ENCODE results near the gene FEM1B. TPM values are rescaled to one million over a fixed set of nuclear protein-coding genes. Genes with fewer than 3 reads are reported as not detected.

The FEM1B gene
- polyA plus RNA-seq (2011; rRNA removed) (59.1 and 103 TPM in 2 replicates), polyA plus RNA-seq (2017; fragmentation: RNase III; extraction: RNeasy Plus Mini Kit Qiagen cat#74134 plus additional on column Dnase treatment) (18.4 to 19.7 TPM (median 19.5 TPM) in 3 replicates), polyA minus RNA-seq (2011; rRNA and poly(A)+ RNA removed) (242 and 289 TPM in 2 replicates)
- 13.8 and 19.7 TPM in 2 replicates for polyA plus RNA-seq (2012; cell fraction: cytosol; rRNA removed)
- polyA plus RNA-seq (2012; cell fraction: nucleus; rRNA removed) = 6.6 and 7.9 TPM in 2 replicates

DNA sequence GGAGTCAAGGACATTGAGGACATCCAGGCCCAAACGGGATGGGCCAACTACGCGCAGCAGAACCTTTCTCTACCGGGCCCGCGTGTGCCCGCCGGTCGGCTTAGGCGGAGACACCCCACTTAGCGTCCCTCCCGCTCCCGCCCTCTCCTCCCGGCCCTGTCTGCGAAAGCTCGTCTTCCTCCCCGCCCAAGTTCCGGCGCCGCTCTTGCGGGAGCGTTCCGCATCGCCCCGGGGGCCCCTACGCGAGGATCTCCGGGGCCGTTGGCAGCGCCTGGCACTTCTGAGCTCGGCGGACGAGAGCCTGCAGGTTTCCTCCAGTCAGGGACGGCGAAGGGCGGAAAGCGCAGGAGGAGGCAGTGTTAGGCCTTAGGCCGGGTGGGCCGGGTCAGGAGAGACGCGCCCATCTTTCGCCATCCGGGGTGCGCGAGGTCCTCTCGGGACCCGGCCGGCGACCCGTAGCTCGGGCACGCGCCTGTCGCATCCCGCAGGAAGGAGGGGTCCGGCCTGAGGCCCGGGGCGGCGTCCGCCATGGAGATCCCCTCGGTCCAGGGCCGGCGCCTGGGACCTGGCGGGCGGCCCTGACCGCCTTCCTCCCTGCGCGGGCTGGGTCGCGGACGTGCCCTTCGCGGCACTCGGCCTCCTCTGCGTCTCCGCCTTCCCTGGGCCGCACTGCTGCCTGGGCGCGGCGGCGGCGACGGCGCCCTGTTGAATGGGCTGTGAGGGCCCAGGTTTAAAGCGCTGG, at the start of gene FEM1B:
Gene FEM1B (plus strand): TSS at position 143 of the 742 bp plus-strand sequence. CDS start 673 bp downstream, outside the sequence.
- DNase-seq (ENCODE audit: low read depth in 1 of 2, low spot score in 1 of 2) (peak; percentile 93 to 98), FAIRE-seq (no peak), ATAC-seq (peak; percentile 83 to 86)
- no peaks in the 10 kb centered on the region for H3K9me3 ChIP-seq
- H3K27ac ChIP-seq = peak within 1 kb of the TSS; percentile 94 to 97
- ChIA-PET POLR2A (interaction anchor here (0.9 to 4.0 kb wide), 26 partner anchors 9 to 1021 kb away, joined by 3 to 35 read pairs (median 5); partner anchors contain the start of gene CLN6), CTCF (interaction anchor here (0.6 to 9.1 kb wide), 14 partner anchors 11 to 396 kb away, joined by 3 to 86 read pairs (median 3); no protein-coding TSS in a partner anchor)
- H3K4me3 ChIP-seq = peak within 1 kb of the TSS; percentile 69
- H3K4me1 ChIP-seq = peaks cover 68% of the 10 kb centered on the region
- H3K4me2 ChIP-seq = peak within 1 kb of the TSS; percentile 89
- under 1% methylated on average over 33 of the region's 85 CpGs for WGBS (ENCODE audit: missing lambda C conversion rate)
- TF ChIP-seq CBX8 (IDR thresholded peaks at IDR 0.05) = no peak
- peak; percentile 99 for TF ChIP-seq ESRRA (IDR thresholded peaks at IDR 0.05; ENCODE audit: borderline replicate concordance, low read length)
- peak; percentile 43 for TF ChIP-seq KDM5A (IDR thresholded peaks at IDR 0.05)
- TF ChIP-seq ZC3H11A (IDR thresholded peaks at IDR 0.05) = peak; percentile 5; the same call in 1 of the 2 replicates
- TF ChIP-seq CEBPB (IDR thresholded peaks at IDR 0.05) = peak in 1 of 2 experiments; percentile 58; a peak in 1 of 4 replicates
- TF ChIP-seq, protein P1, sequence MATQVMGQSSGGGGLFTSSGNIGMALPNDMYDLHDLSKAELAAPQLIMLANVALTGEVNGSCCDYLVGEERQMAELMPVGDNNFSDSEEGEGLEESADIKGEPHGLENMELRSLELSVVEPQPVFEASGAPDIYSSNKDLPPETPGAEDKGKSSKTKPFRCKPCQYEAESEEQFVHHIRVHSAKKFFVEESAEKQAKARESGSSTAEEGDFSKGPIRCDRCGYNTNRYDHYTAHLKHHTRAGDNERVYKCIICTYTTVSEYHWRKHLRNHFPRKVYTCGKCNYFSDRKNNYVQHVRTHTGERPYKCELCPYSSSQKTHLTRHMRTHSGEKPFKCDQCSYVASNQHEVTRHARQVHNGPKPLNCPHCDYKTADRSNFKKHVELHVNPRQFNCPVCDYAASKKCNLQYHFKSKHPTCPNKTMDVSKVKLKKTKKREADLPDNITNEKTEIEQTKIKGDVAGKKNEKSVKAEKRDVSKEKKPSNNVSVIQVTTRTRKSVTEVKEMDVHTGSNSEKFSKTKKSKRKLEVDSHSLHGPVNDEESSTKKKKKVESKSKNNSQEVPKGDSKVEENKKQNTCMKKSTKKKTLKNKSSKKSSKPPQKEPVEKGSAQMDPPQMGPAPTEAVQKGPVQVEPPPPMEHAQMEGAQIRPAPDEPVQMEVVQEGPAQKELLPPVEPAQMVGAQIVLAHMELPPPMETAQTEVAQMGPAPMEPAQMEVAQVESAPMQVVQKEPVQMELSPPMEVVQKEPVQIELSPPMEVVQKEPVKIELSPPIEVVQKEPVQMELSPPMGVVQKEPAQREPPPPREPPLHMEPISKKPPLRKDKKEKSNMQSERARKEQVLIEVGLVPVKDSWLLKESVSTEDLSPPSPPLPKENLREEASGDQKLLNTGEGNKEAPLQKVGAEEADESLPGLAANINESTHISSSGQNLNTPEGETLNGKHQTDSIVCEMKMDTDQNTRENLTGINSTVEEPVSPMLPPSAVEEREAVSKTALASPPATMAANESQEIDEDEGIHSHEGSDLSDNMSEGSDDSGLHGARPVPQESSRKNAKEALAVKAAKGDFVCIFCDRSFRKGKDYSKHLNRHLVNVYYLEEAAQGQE (IDR thresholded peaks at IDR 0.05) = peak; percentile 33; the same call in 1 of the 2 replicates
- no peak for TF ChIP-seq HDAC2 (IDR thresholded peaks at IDR 0.05)
- no peak for TF ChIP-seq ZNF302 (CRISPR knock-in tag; IDR thresholded peaks at IDR 0.05)
- no peak for TF ChIP-seq HOXB13 (CRISPR knock-in tag; IDR thresholded peaks at IDR 0.05; ENCODE audit: low read depth)
- no peak for TF ChIP-seq HEYL (CRISPR knock-in tag; IDR thresholded peaks at IDR 0.05)
- peak; percentile 67 for TF ChIP-seq POLR2A (IDR thresholded peaks at IDR 0.05; ENCODE audit: low read length)
- TF ChIP-seq SREBF2 (IDR thresholded peaks at IDR 0.05) = no peak
- TF ChIP-seq SMC3 (IDR thresholded peaks at IDR 0.05) = no peak; the same call in 2 of the 3 replicates
- no peak for TF ChIP-seq EP300 (IDR thresholded peaks at IDR 0.05)
- TF ChIP-seq, protein P2, sequence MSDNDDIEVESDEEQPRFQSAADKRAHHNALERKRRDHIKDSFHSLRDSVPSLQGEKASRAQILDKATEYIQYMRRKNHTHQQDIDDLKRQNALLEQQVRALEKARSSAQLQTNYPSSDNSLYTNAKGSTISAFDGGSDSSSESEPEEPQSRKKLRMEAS (IDR thresholded peaks at IDR 0.05) = peak; percentile 90
- no peak; a peak in 1 of 5 replicates for TF ChIP-seq RAD21 (conservative IDR thresholded peaks at IDR 0.05 in 1 of 2, IDR thresholded peaks at IDR 0.05 in 1 of 2)
- peak; percentile 61; the same call in 1 of the 2 replicates for TF ChIP-seq EHF (CRISPR knock-in tag; IDR thresholded peaks at IDR 0.05)
- TF ChIP-seq MYC (IDR thresholded peaks at IDR 0.05; ENCODE audit: borderline replicate concordance, low read length) = peak; percentile 70; the same call in 1 of the 2 replicates
- 0 out of 2 replicates have a peak, but pooled peaks have one; percentile 65 for TF ChIP-seq RCOR1 (IDR thresholded peaks at IDR 0.05; ENCODE audit: low read depth, low read length)
- no peak for TF ChIP-seq CHD4 (IDR thresholded peaks at IDR 0.05; ENCODE audit: borderline replicate concordance)
- peak; percentile 79 for TF ChIP-seq FOXS1 (CRISPR knock-in tag; IDR thresholded peaks at IDR 0.05)
- no peak for TF ChIP-seq ZSCAN20 (CRISPR knock-in tag; IDR thresholded peaks at IDR 0.05)
- no peak for TF ChIP-seq NR3C1 (IDR thresholded peaks at IDR 0.05)
- no peak for TF ChIP-seq KDM1A (IDR thresholded peaks at IDR 0.05; ENCODE audit: low read depth)
- no peak; the same call in 1 of the 2 replicates for TF ChIP-seq TFCP2L1 (CRISPR knock-in tag; IDR thresholded peaks at IDR 0.05)
- no peak for TF ChIP-seq BHLHE40 (IDR thresholded peaks at IDR 0.05; ENCODE audit: low read depth, low read length)
- peak; percentile 4 for TF ChIP-seq CHD2 (IDR thresholded peaks at IDR 0.05; ENCODE audit: low read length, partially characterized antibody)
- TF ChIP-seq, protein P3, sequence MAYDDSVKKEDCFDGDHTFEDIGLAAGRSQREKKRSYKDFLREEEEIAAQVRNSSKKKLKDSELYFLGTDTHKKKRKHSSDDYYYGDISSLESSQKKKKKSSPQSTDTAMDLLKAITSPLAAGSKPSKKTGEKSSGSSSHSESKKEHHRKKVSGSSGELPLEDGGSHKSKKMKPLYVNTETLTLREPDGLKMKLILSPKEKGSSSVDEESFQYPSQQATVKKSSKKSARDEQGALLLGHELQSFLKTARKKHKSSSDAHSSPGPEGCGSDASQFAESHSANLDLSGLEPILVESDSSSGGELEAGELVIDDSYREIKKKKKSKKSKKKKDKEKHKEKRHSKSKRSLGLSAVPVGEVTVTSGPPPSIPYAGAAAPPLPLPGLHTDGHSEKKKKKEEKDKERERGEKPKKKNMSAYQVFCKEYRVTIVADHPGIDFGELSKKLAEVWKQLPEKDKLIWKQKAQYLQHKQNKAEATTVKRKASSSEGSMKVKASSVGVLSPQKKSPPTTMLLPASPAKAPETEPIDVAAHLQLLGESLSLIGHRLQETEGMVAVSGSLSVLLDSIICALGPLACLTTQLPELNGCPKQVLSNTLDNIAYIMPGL (CRISPR knock-in tag; IDR thresholded peaks at IDR 0.05; ENCODE audit: borderline replicate concordance) = peak; percentile 56; the same call in 1 of the 2 replicates
- no peak for TF ChIP-seq FOSB (CRISPR knock-in tag; IDR thresholded peaks at IDR 0.05)
- no peak for TF ChIP-seq RFX5 (IDR thresholded peaks at IDR 0.05)
- TF ChIP-seq RARB (CRISPR knock-in tag; IDR thresholded peaks at IDR 0.05) = peak; percentile 67; the same call in 1 of the 2 replicates
- TF ChIP-seq ZFP36 (IDR thresholded peaks at IDR 0.05; ENCODE audit: borderline replicate concordance, partially characterized antibody) = no peak
- TF ChIP-seq JUNB (IDR thresholded peaks at IDR 0.05) = no peak
- TF ChIP-seq, protein P4, sequence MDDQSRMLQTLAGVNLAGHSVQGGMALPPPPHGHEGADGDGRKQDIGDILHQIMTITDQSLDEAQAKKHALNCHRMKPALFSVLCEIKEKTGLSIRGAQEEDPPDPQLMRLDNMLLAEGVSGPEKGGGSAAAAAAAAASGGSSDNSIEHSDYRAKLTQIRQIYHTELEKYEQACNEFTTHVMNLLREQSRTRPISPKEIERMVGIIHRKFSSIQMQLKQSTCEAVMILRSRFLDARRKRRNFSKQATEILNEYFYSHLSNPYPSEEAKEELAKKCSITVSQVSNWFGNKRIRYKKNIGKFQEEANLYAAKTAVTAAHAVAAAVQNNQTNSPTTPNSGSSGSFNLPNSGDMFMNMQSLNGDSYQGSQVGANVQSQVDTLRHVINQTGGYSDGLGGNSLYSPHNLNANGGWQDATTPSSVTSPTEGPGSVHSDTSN (IDR thresholded peaks at IDR 0.05) = no peak
- TF ChIP-seq FOSL2 (IDR thresholded peaks at IDR 0.05) = no peak
- peak; percentile 11; the same call in 1 of the 2 replicates for TF ChIP-seq FOSL2 (CRISPR knock-in tag; IDR thresholded peaks at IDR 0.05)
